Endothelial cell of umbilical vein (primary cell): ENCODE data around the gene SEZ6L2. TPM values are rescaled to one million over a fixed set of nuclear protein-coding genes. Genes with fewer than 3 reads are reported as not detected.
A peak's percentile ranks its signal among the peaks of the same experiment; 100 is the strongest.

ENCODE experiments used
- BruUV-seq: library from RNA; stranded (reverse); fragments of 400-500 nt; replicated peaks from 2 replicates; lab custom pipeline; 2021; lab: Mats Ljungman, UMichigan
- CTCF ChIA-PET: fragments of 300-600, 350-600 bp; sonication (Branson Sonifier 250); formaldehyde crosslinking; loops from one replicate; lab custom pipeline; 2021; ENCODE audit warnings: antibody characterized with exemption, inconsistent platforms; lab: Charles Lee
- POLR2A ChIA-PET: fragments of 300-600, 350-600 bp; sonication (Branson Sonifier 250); formaldehyde crosslinking; loops from one replicate; lab custom pipeline; 2021; ENCODE audit warnings: antibody characterized with exemption, inconsistent platforms; lab: Charles Lee
- DNase-seq: peaks from one replicate; pipeline ENCODE4 v3.0.0-alpha.2; 2011; ENCODE audit warnings: low read depth, low spot score
- FAIRE-seq: peaks from 2 replicates; lab custom pipeline; 2011; peaks lifted over from hg19 to GRCh38; lab: Jason Lieb, UNC
- H2AFZ ChIP-seq: 2 replicates; pipeline ENCODE4 v1.6.0; 2012; ENCODE audit warnings: low read depth, low read length, control low read depth, inconsistent platforms
- H3K27ac ChIP-seq: 2 replicates; pipeline ENCODE4 v1.5.1; 2011; ENCODE audit warnings: low read depth, mild to moderate bottlenecking, control low read depth, low read length, moderate library complexity; ENCODE audit not compliant: insufficient read depth
- H3K27me3 ChIP-seq, 2 experiments: 2 replicates each; pipeline versions ENCODE4 v1.6.0 to v1.6.1; 2011; ENCODE audit warnings: low read length in 2 of 2, mixed read lengths in 1 of 2; ENCODE audit not compliant: control insufficient read depth in 2 of 2, insufficient read depth in 2 of 2
- H3K36me3 ChIP-seq, 2 experiments: 2 replicates in 1 of 2; 3 replicates in 1 of 2; pipeline ENCODE4 v1.5.1; 2011; ENCODE audit warnings: low read length in 2 of 2, mild to moderate bottlenecking in 1 of 2, moderate library complexity in 1 of 2; ENCODE audit not compliant: control insufficient read depth in 2 of 2, insufficient read depth in 2 of 2; ENCODE audit errors: extremely low read depth in 1 of 2
- H3K4me1 ChIP-seq: 3 replicates; pipeline ENCODE4 v1.5.1; 2011; ENCODE audit warnings: mild to moderate bottlenecking, low read length; ENCODE audit not compliant: control insufficient read depth, insufficient read depth; ENCODE audit errors: extremely low read depth
- H3K4me2 ChIP-seq: 2 replicates; pipeline ENCODE4 v1.6.1; 2011; ENCODE audit warnings: low read length, control low read depth, mixed read lengths; ENCODE audit not compliant: insufficient read depth
- H3K4me3 ChIP-seq, 3 experiments: fragments of 200-600 bp in 1 of 3; sonication (generic), shearing (Covaris generic) in 1 of 3; replicated peaks in 1 of 3; 2 replicates each; pipeline ENCODE4 v1.5.1; 2011 to 2016; ENCODE audit warnings: control low read depth in 3 of 3, low read length in 3 of 3, mild to moderate bottlenecking in 2 of 3, inconsistent platforms in 1 of 3, low read depth in 1 of 3, moderate library complexity in 1 of 3; ENCODE audit not compliant: insufficient read depth in 1 of 3
- H3K79me2 ChIP-seq: 2 replicates; pipeline ENCODE4 v1.6.0; 2012; ENCODE audit warnings: low read length, inconsistent platforms; ENCODE audit not compliant: control insufficient read depth, insufficient read depth
- H3K9ac ChIP-seq: replicated peaks from 2 replicates; pipeline ENCODE3; 2011; ENCODE audit warnings: low read length, control low read depth; ENCODE audit not compliant: insufficient read depth; ENCODE audit errors: extremely low read depth
- H3K9me1 ChIP-seq: replicated peaks from 3 replicates; pipeline ENCODE4 v1.6.0; 2011; ENCODE audit warnings: mild to moderate bottlenecking, low read length; ENCODE audit not compliant: control insufficient read depth, insufficient read depth; ENCODE audit errors: extremely low read depth
- H3K9me3 ChIP-seq: replicated peaks from 2 replicates; pipeline ENCODE4 v1.5.1; 2012; ENCODE audit warnings: low read length, inconsistent platforms; ENCODE audit not compliant: control insufficient read depth, insufficient read depth
- H4K20me1 ChIP-seq: replicated peaks from 2 replicates; pipeline ENCODE3; 2011; ENCODE audit warnings: mild to moderate bottlenecking, low read length; ENCODE audit not compliant: control insufficient read depth, insufficient read depth; ENCODE audit errors: extremely low read depth
- EZH2 ChIP-seq: IDR thresholded peaks from 2 replicates; pipeline ENCODE4 v1.6.1; 2012; ENCODE audit warnings: borderline replicate concordance, low read depth, mild to moderate bottlenecking, moderate library complexity, low read length, inconsistent platforms; ENCODE audit not compliant: severe bottlenecking
- FOS ChIP-seq: IDR thresholded peaks from 2 replicates; pipeline ENCODE4 v1.6.1; 2011; ENCODE audit warnings: mild to moderate bottlenecking, low read length, moderate library complexity, borderline replicate concordance; ENCODE audit not compliant: insufficient read depth
- GATA2 ChIP-seq: IDR thresholded peaks from 2 replicates; pipeline ENCODE4 v1.7.0; 2011; ENCODE audit warnings: low read depth, mild to moderate bottlenecking, moderate library complexity, mixed read lengths, low read length; ENCODE audit not compliant: insufficient read length, insufficient read depth
- JUN ChIP-seq: IDR thresholded peaks from 2 replicates; pipeline ENCODE4 v1.6.1; 2011; ENCODE audit warnings: borderline replicate concordance, low read depth; ENCODE audit not compliant: insufficient read length, insufficient read depth
- MAX ChIP-seq: IDR thresholded peaks from 2 replicates; pipeline ENCODE4 v1.6.1; 2011; ENCODE audit not compliant: insufficient read depth, insufficient read length
- POLR2A ChIP-seq: IDR thresholded peaks from 2 replicates; pipeline ENCODE4 v1.6.1; 2012; ENCODE audit warnings: low read depth, mild to moderate bottlenecking, control low read depth, low read length
- POLR2AphosphoS5 ChIP-seq: IDR thresholded peaks from 2 replicates; pipeline ENCODE4 v1.6.1; 2012; ENCODE audit warnings: low read depth, mild to moderate bottlenecking, control low read depth, low read length, moderate library complexity; ENCODE audit not compliant: insufficient read depth
- dilution Hi-C: fragments of 300-500 bp; cut with MboI; formaldehyde crosslinking; loops from one replicate; pipeline ENCODE4 v1.15.0; 2019; ENCODE audit warnings: low sequenced_read_pairs; ENCODE audit not compliant: extremely low pct_ligation_motif_present
- intact Hi-C: fragments of 100-400 bp; cut with micrococcal nuclease; formaldehyde crosslinking; loops from one replicate; pipeline ENCODE4 v1.10.0; 2022
- polyA plus RNA-seq, 4 experiments: library from polyadenylated mRNA; depleted of rRNA in 3 of 4; stranded (reverse) in 3 of 4; unstranded in 1 of 4; fragments of >200 nt; gene quantifications; 2 replicates each; pipeline versions ENCODE4 v1.2.1 to v1.2.3, GENCODE V29; 2011 to 2012; ENCODE audit warnings: missing spikeins in 1 of 4
- total RNA-seq: library from RNA; stranded (reverse); gene quantifications from 2 replicates; pipeline ENCODE4 v1.2.3, GENCODE V29; 2021
- TF ChIP-seq, protein P1 (sequence below), 2 donors: IDR thresholded peaks; 1 replicate in 1 of 2; 2 replicates in 1 of 2; pipeline ENCODE4 v1.5.1; 2011; ENCODE audit warnings: low read length in 2 of 2, mild to moderate bottlenecking in 2 of 2, moderate library complexity in 2 of 2, control low read depth in 1 of 2, inconsistent platforms in 1 of 2, low read depth in 1 of 2; ENCODE audit not compliant: insufficient read depth in 1 of 2; ENCODE audit errors: extremely low read depth in 1 of 2

Gene SEZ6L2
- total and polyA plus RNA-seq, 2 donors (not counting 3 experiments of a cell fraction or from before 2014, with no cell fraction given) = 2.4 to 4.5 TPM

DNA sequence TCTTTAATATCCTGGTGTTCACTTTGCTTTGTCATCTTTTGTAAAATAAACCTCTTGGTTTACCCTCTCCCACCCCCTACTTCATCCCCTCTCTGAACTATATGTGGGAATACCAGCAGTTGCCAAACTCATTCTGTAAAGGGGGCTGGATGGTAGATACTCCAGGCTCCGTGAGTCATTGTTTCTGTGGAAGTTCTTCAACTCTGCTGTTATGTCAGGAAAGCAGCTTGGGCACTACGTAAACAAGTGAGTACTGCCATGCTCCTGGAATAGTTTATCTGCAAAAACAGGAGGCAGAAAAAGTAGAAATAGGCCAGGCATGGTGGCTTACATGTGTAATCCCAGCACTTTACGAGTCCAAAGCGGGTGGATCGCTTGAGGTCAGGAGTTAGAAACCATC lies 61.5 kb downstream of the SEZ6L2 start:
- Histone ChIP-seq H3K4me1 (no peaks in the 10 kb centered on the region), H3K9me1 (no peaks in the 10 kb centered on the region), H3K79me2 (no peaks in the 10 kb centered on the region), H3K4me3 (no peak overlapping the region), H3K27ac (no peak overlapping the region), H3K9me3 (no peaks in the 10 kb centered on the region), H3K36me3 (peaks cover 0 to 21% of the 10 kb centered on the region in 2 experiments), H3K4me2 (no peak overlapping the region), H3K9ac (no peak overlapping the region), H3K27me3 (no peaks in the 10 kb centered on the region), H4K20me1 (no peaks in the 10 kb centered on the region), H2AFZ (no peak overlapping the region)
- intact Hi-C loops = no loop called here
- CTCF ChIA-PET = interaction anchor here (1.8 to 4.5 kb wide), 2 partner anchors 11 to 53 kb away, joined by 5 to 46 read pairs; no protein-coding TSS in a partner anchor
- dilution Hi-C loops = no loop called here
- BruUV-seq = no TSS peak
- POLR2A ChIA-PET = no interaction called here
- FAIRE-seq = peak; percentile 42
- peak; percentile 88 for DNase-seq
- TF ChIP-seq FOS = no peak
- TF ChIP-seq GATA2 = no peak
- TF ChIP-seq, protein P1, sequence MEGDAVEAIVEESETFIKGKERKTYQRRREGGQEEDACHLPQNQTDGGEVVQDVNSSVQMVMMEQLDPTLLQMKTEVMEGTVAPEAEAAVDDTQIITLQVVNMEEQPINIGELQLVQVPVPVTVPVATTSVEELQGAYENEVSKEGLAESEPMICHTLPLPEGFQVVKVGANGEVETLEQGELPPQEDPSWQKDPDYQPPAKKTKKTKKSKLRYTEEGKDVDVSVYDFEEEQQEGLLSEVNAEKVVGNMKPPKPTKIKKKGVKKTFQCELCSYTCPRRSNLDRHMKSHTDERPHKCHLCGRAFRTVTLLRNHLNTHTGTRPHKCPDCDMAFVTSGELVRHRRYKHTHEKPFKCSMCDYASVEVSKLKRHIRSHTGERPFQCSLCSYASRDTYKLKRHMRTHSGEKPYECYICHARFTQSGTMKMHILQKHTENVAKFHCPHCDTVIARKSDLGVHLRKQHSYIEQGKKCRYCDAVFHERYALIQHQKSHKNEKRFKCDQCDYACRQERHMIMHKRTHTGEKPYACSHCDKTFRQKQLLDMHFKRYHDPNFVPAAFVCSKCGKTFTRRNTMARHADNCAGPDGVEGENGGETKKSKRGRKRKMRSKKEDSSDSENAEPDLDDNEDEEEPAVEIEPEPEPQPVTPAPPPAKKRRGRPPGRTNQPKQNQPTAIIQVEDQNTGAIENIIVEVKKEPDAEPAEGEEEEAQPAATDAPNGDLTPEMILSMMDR (IDR thresholded peaks at IDR 0.05; ENCODE audit: extremely low read depth in 1 of 2, insufficient read depth in 1 of 2, low read depth in 1 of 2, low read length in 2 of 2) = no peak
- TF ChIP-seq MAX = no peak
- TF ChIP-seq EZH2 = no peak
- TF ChIP-seq JUN = no peak
- TF ChIP-seq POLR2AphosphoS5 = no peak
- TF ChIP-seq POLR2A = no peak
